Skeletal muscle satellite cell (primary cell): ENCODE measurements around the gene CCDC88B.
"Not testable (repeated sequence)": the region's sequence is repeated elsewhere in the genome, so short reads cannot be mapped to it uniquely, and the experiment has no call there.

ENCODE experiments used
- H3K27me3 ChIP-seq: 2 replicates; pipeline ENCODE4 v1.7.0; 2013; ENCODE audit warnings: low read length; ENCODE audit not compliant: control insufficient read depth, insufficient read depth
- H3K36me3 ChIP-seq: 2 replicates; pipeline ENCODE4 v1.7.0; 2013; ENCODE audit warnings: mild to moderate bottlenecking, control low read depth, low read length; ENCODE audit not compliant: insufficient read depth
- H3K4me1 ChIP-seq: 2 replicates; pipeline ENCODE4 v1.7.0; 2013; ENCODE audit warnings: low read length; ENCODE audit not compliant: control insufficient read depth, insufficient read depth
- H3K4me2 ChIP-seq: 2 replicates; pipeline ENCODE4 v1.7.0; 2013; ENCODE audit warnings: mild to moderate bottlenecking, low read length
- H3K4me3 ChIP-seq: 2 replicates; pipeline ENCODE4 v1.7.0; 2013; ENCODE audit warnings: low read length
- H3K9ac ChIP-seq: 2 replicates; pipeline ENCODE4 v1.7.0; 2013; ENCODE audit warnings: mild to moderate bottlenecking, low read depth, low read length, moderate library complexity
- H3K9me3 ChIP-seq: replicated peaks from 2 replicates; pipeline ENCODE4 v1.7.0; 2013; ENCODE audit warnings: mild to moderate bottlenecking, control low read depth, low read length

The CCDC88B gene

DNA sequence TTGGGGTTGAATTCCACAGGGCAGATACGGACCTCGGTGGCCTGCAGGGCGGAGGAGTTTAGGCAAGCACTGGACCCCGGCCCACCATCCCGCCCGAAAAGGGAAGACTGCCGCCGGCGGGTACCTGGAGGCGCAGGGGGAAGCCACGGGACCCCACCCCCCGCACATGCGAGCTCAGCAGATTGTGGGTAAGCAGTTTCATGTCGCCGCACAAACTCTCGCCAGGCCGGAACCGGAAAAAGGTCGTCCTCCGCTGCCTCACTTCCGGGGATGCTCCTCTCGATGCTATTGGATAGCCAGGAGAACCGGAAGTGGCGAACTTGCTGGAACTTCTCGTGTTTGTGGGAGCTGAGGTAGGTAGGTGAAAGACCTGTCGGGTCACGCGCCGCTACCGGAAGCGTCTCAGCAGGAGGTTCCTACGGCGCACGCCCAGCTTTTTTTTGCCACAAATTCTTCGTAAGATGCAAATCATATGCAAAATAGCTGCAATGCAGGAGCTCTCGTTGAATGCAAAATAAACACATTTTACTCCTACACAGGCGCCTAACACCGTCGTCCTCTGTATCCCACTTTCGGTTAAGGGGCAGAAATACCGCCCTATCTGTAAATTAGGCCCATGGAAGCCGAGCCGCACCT lies 22.6 kb upstream of the CCDC88B start, which contains the start of gene TRMT112:
TRMT112 (minus strand) TSS at position 235 of the 636 bp plus-strand sequence; CDS start at position 202, 33 bp downstream.
- Histone ChIP-seq H3K4me3 (peak within 1 kb of the TSS; percentile 82), H3K9ac (peak within 1 kb of the TSS; percentile 97), H3K36me3 (peaks cover 35% of the 10 kb centered on the region), H3K4me1 (peaks cover 27% of the 10 kb centered on the region), H3K4me2 (peak within 1 kb of the TSS; percentile 100), H3K27me3 (no peaks in the 10 kb centered on the region), H3K9me3 (no peaks in the 10 kb centered on the region)

DNA sequence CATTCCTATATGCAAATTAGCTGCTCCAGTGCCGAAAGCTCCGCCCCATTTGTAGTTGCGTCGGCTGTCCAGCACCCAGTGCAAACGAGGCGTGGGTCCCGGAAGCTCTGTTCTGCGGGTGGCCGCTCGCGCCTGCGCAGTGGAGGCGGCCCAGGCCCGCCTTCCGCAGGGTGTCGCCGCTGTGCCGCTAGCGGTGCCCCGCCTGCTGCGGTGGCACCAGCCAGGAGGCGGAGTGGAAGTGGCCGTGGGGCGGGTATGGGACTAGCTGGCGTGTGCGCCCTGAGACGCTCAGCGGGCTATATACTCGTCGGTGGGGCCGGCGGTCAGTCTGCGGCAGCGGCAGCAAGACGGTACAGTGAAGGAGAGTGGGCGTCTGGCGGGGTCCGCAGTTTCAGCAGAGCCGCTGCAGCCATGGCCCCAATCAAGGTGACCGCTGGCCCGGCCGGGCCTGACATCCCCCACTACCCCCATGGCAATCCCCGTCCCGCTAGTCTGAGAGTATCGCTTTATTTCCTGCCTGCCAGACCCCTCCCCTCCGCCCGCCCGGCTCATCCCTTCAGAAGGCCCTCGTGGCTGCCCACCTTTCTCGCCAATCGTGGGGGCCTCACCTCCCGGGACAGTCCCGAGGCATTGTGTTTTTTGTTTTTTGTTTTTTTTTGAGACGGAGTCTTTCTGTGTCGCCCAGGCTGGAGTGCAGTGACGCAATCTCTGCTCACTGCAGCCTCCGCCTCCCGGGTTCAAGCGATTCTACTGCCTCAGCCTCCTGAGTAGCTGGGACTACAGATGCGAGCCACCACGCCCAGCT lies 21.8 kb upstream of the CCDC88B start, which contains the start of gene PRDX5:
PRDX5 (plus strand) TSS at position 161 of the 805 bp plus-strand sequence; CDS start at position 256, 95 bp downstream.
- Histone ChIP-seq H3K9me3 (no peaks in the 10 kb centered on the region), H3K4me2 (peak within 1 kb of the TSS; percentile 100), H3K27me3 (no peaks in the 10 kb centered on the region), H3K4me3 (peak within 1 kb of the TSS; percentile 82), H3K36me3 (peaks cover 40% of the 10 kb centered on the region), H3K9ac (peak within 1 kb of the TSS; percentile 97), H3K4me1 (peaks cover 23% of the 10 kb centered on the region)

- peaks cover 14% of the 10 kb centered on the region for H3K4me1 ChIP-seq
- peak overlapping the region; percentile 82 for H3K4me3 ChIP-seq
- H3K9ac ChIP-seq, result peak overlapping the region; percentile 97
- peaks cover 40% of the 10 kb centered on the region for H3K36me3 ChIP-seq
- H3K4me2 ChIP-seq, result peak overlapping the region; percentile 100
- H3K27me3 ChIP-seq, result no peaks in the 10 kb centered on the region
- H3K9me3 ChIP-seq, result no peaks in the 10 kb centered on the region
These were observed 20.9 kb upstream of the CCDC88B start for GRCh38 chr11:64318766-64319761.

DNA sequence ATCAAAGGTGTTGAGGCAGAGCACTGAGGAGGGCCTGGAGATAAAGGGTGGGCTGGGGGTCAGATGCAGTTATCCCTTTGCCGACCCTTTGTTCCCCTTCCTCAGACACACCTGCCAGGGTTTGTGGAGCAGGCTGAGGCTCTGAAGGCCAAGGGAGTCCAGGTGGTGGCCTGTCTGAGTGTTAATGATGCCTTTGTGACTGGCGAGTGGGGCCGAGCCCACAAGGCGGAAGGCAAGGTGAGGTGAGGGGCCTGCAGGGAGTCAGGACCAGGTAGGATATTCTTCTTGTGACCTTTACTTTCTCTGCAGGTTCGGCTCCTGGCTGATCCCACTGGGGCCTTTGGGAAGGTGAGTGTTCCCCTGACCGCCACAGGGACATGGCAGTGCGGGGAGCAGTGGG lies 19.4 kb upstream of the CCDC88B start:
- Histone ChIP-seq H3K9me3 (no peaks in the 10 kb centered on the region), H3K36me3 (peaks cover 26% of the 10 kb centered on the region), H3K4me2 (no peak overlapping the region), H3K27me3 (no peaks in the 10 kb centered on the region), H3K4me1 (peaks cover 11% of the 10 kb centered on the region), H3K4me3 (no peak overlapping the region), H3K9ac (no peak overlapping the region)

DNA sequence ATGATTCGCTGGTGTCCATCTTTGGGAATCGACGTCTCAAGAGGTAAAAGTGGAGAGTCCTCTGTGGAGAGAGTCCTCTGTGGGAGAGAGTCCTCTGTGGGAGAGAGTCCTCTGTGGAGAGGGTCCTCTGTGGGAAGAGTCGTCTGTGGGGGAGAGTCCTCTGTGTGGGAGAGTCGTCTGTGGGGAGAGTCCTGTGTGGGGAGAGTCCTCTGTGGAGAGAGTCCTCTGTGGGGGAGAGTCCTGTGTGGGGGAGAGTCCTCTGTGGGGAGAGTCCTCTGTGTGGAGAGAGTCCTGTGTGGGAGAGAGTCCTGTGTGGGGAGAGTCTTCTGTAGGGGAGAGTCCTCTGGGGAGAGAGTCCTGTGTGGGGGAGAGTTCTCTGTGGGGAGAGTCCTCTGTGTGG lies 19.0 kb upstream of the CCDC88B start:
- Histone ChIP-seq H3K36me3 (peaks cover 25% of the 10 kb centered on the region), H3K9ac (no peak overlapping the region), H3K4me2 (no peak overlapping the region), H3K4me1 (peaks cover 11% of the 10 kb centered on the region), H3K9me3 (no peaks in the 10 kb centered on the region), H3K27me3 (no peaks in the 10 kb centered on the region), H3K4me3 (no peak overlapping the region)

- Histone ChIP-seq H3K4me3 (no peak overlapping the region), H3K27me3 (no peaks in the 10 kb centered on the region), H3K9me3 (no peaks in the 10 kb centered on the region), H3K36me3 (peaks cover 24% of the 10 kb centered on the region), H3K4me2 (no peak overlapping the region), H3K4me1 (peaks cover 11% of the 10 kb centered on the region), H3K9ac (no peak overlapping the region)
These were observed 18.5 kb upstream of the CCDC88B start for GRCh38 chr11:64321533-64321932.

GRCh38 chr11:64322925-64323260 lies 17.1 kb upstream of the CCDC88B start:
- H3K4me2 ChIP-seq, result no peak overlapping the region
- no peak overlapping the region for H3K9ac ChIP-seq
- H3K4me3 ChIP-seq, result no peak overlapping the region
- H3K36me3 ChIP-seq, result peaks cover 23% of the 10 kb centered on the region
- peaks cover 3% of the 10 kb centered on the region for H3K27me3 ChIP-seq
- no peaks in the 10 kb centered on the region for H3K9me3 ChIP-seq
- peaks cover 11% of the 10 kb centered on the region for H3K4me1 ChIP-seq

GRCh38 chr11:64323373-64323772 lies 16.6 kb upstream of the CCDC88B start:
- Histone ChIP-seq H3K36me3 (peaks cover 23% of the 10 kb centered on the region), H3K9me3 (no peaks in the 10 kb centered on the region), H3K4me3 (no peak overlapping the region), H3K4me2 (no peak overlapping the region), H3K9ac (no peak overlapping the region), H3K27me3 (peaks cover 3% of the 10 kb centered on the region), H3K4me1 (peaks cover 11% of the 10 kb centered on the region)

DNA sequence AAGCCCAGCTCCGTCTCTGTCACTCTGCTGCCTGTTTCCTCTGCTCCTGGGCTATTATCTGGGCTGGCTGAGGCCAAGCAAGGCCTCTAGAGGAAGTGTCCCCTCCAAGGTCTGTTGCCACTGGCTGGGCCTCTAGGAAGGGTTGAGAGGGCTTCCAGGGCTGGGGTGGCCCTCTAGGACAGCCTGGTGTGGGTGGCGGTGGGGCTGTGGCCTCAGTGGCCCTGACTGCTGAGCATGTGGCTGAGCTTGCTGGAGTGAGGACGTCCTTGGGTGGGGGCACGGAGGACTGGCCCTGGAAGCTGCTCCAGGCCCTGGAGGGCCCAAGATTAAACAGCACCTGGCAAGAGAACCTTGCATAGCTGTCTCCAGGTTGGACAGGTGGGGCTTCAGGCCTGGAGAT lies 16.0 kb upstream of the CCDC88B start:
- H3K9me3 ChIP-seq, H3K27me3 ChIP-seq, H3K9ac ChIP-seq, H3K4me1 ChIP-seq, H3K4me2 ChIP-seq, H3K4me3 ChIP-seq: not testable (repeated sequence)
- peaks cover 23% of the 10 kb centered on the region for H3K36me3 ChIP-seq

DNA sequence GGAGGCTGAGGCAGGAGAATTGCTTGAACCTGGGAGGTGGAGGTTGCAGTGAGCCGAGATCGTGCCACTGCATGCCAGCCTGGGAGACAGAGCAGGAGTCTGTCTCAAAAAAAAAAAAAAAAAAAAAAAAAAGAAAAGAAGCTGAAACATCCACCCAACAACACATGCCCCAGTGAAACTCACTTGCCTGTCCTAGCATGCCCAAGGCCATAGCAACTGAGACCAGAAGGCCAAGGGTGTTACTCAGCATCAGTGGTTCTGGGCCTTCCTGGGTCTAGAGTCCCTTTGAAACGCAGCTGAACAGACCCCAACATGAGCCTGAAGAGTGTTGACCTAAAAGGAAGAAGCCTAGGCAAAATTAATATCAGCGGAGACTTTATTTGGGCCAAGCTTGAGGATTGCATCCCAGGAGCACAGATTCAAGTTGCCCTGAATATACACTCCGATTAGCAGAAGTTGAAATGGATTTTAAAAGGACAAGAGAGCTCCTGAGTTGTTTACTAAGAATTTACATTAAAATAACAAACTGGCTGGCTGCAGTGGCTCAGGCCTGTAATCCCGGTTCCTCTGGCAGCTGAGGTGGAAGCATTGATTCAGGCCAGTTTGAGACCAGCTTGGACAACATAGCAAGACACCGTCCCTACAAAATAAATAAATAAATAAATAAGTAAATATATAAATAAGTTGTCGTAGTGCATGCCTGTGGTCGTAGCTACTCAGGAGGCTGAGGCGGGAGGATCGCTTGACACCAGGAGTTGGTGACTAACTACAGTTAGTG lies 15.1 kb upstream of the CCDC88B start:
- Histone ChIP-seq H3K27me3 (peaks cover 8% of the 10 kb centered on the region), H3K4me2 (no peak overlapping the region), H3K4me1 (no peaks in the 10 kb centered on the region)

More for the DNA sequence above, 15.1 kb upstream of the CCDC88B start:
- Histone ChIP-seq H3K9ac (no peak overlapping the region), H3K4me3 (no peak overlapping the region), H3K36me3 (peaks cover 23% of the 10 kb centered on the region), H3K9me3 (no peaks in the 10 kb centered on the region)
